CD14-positive monocyte (primary cell): ENCODE data around the gene APBA2. TPM values are rescaled to one million over a fixed set of nuclear protein-coding genes. Genes with fewer than 3 reads are reported as not detected.

Experiments used
- DNase-seq, 3 donors: peaks; one replicate each; pipeline ENCODE4 v3.0.0-alpha.2; 2011 to 2022
- H2AFZ ChIP-seq: 2 replicates; pipeline ENCODE4 v1.6.0; 2012; ENCODE audit warnings: mild to moderate bottlenecking, low read depth, low read length, inconsistent platforms; ENCODE audit not compliant: insufficient read depth, poor library complexity, severe bottlenecking
- H3K27ac ChIP-seq, 2 donors: 1 replicate in 1 of 2; 2 replicates in 1 of 2; pipeline ENCODE4 v1.5.1; 2012 to 2013; ENCODE audit warnings: low read length in 2 of 2, control low read depth in 1 of 2, inconsistent platforms in 1 of 2, low read depth in 1 of 2, mild to moderate bottlenecking in 1 of 2
- H3K27me3 ChIP-seq, 2 donors: one replicate each; pipeline versions ENCODE4 v1.6.0 to v1.6.1; 2011 to 2013; ENCODE audit warnings: low read length in 2 of 2; ENCODE audit not compliant: control insufficient read depth in 2 of 2, insufficient read depth in 2 of 2
- H3K36me3 ChIP-seq, 2 donors: replicated peaks in 1 of 2; 1 replicate in 1 of 2; 2 replicates in 1 of 2; pipeline versions ENCODE4 v1.5.1 to v1.6.1; 2012 to 2013; ENCODE audit warnings: low read length in 2 of 2, control low read depth in 1 of 2, inconsistent platforms in 1 of 2, mild to moderate bottlenecking in 1 of 2; ENCODE audit not compliant: insufficient read depth in 2 of 2, control insufficient read depth in 1 of 2
- H3K4me1 ChIP-seq, 2 donors: 1 replicate in 1 of 2; 2 replicates in 1 of 2; pipeline versions ENCODE4 v1.5.1 to v1.6.1; 2012 to 2013; ENCODE audit warnings: low read length in 2 of 2, control low read depth in 1 of 2, inconsistent platforms in 1 of 2, mild to moderate bottlenecking in 1 of 2, moderate library complexity in 1 of 2; ENCODE audit not compliant: insufficient read depth in 2 of 2, control insufficient read depth in 1 of 2
- H3K4me2 ChIP-seq: replicated peaks from 2 replicates; pipeline ENCODE3; 2012; ENCODE audit warnings: low read length, moderate library complexity, mild to moderate bottlenecking; ENCODE audit not compliant: poor library complexity, severe bottlenecking; ENCODE audit errors: extremely low read depth
- H3K4me3 ChIP-seq, 3 experiments: fragments of 200-600 bp in 1 of 3; sonication (generic) in 1 of 3; replicated peaks in 1 of 3; 1 replicate in 2 of 3; 2 replicates in 1 of 3; pipeline ENCODE4 v1.5.1; 2011 to 2013; ENCODE audit warnings: low read length in 3 of 3, mild to moderate bottlenecking in 3 of 3, control low read depth in 2 of 3, low read depth in 2 of 3, inconsistent platforms in 1 of 3, moderate library complexity in 1 of 3
- H3K79me2 ChIP-seq: 2 replicates; pipeline ENCODE4 v1.6.0; 2012; ENCODE audit warnings: mild to moderate bottlenecking, control low read depth, inconsistent platforms, low read length, moderate library complexity; ENCODE audit not compliant: insufficient read depth
- H3K9ac ChIP-seq: 2 replicates; pipeline ENCODE4 v1.6.0; 2017; ENCODE audit warnings: low read length, mild to moderate bottlenecking; ENCODE audit not compliant: insufficient read depth, poor library complexity, severe bottlenecking
- H3K9me3 ChIP-seq, 2 donors: replicated peaks in 1 of 2; 1 replicate in 1 of 2; 2 replicates in 1 of 2; pipeline versions ENCODE4 v1.5.1 to v1.6.1; 2012 to 2013; ENCODE audit warnings: low read length in 2 of 2, control low read depth in 1 of 2; ENCODE audit not compliant: control insufficient read depth in 1 of 2, insufficient read depth in 1 of 2
- H4K20me1 ChIP-seq: 2 replicates; pipeline ENCODE4 v1.6.0; 2012; ENCODE audit warnings: mild to moderate bottlenecking, low read length, control low read depth, moderate library complexity; ENCODE audit not compliant: insufficient read depth
- H3K27ac Mint-ChIP-seq, 7 donors: one replicate each; pipeline ENCODE4 v1.8.0; 2020; ENCODE audit warnings: mild to moderate bottlenecking in 7 of 7, mixed read lengths in 7 of 7, moderate library complexity in 6 of 7, inconsistent platforms in 2 of 7
- H3K27me3 Mint-ChIP-seq, 3 donors: one replicate each; pipeline ENCODE4 v1.8.0; 2021 to 2022; ENCODE audit warnings: low read depth in 3 of 3, mild to moderate bottlenecking in 3 of 3, mixed read lengths in 3 of 3, moderate library complexity in 3 of 3, inconsistent platforms in 1 of 3
- H3K36me3 Mint-ChIP-seq, 2 donors: one replicate each; pipeline ENCODE4 v1.8.0; 2020; ENCODE audit warnings: mixed read lengths in 2 of 2, inconsistent platforms in 1 of 2, mild to moderate bottlenecking in 1 of 2
- H3K4me1 Mint-ChIP-seq: one replicate; pipeline ENCODE4 v1.8.0; 2020; ENCODE audit warnings: mild to moderate bottlenecking, mixed read lengths
- H3K4me3 Mint-ChIP-seq, 2 donors: one replicate each; pipeline ENCODE4 v1.8.0; 2020; ENCODE audit warnings: mild to moderate bottlenecking in 2 of 2, mixed read lengths in 2 of 2, moderate library complexity in 1 of 2
- H3K9me3 Mint-ChIP-seq, 7 donors: one replicate each; pipeline ENCODE4 v1.8.0; 2020 to 2022; ENCODE audit warnings: mixed read lengths in 7 of 7, mild to moderate bottlenecking in 6 of 7, moderate library complexity in 6 of 7, inconsistent platforms in 2 of 7
- CTCF ChIP-seq: fragments of 200-600 bp; IDR thresholded peaks from one replicate; pipeline ENCODE4 v1.8.0; 2022; ENCODE audit warnings: antibody characterized with exemption, mild to moderate bottlenecking
- WGBS: methylation state at CpG from one replicate; pipeline ENCODE4 v1.1.5; 2013; ENCODE audit warnings: missing lambda C conversion rate; ENCODE audit not compliant: insufficient coverage; 5-methylcytosine and 5-hydroxymethylcytosine counted together
- intact Hi-C, 2 donors: fragments of 100-400 bp; cut with micrococcal nuclease; formaldehyde crosslinking; loops; one replicate each; pipeline versions ENCODE4 v1.15.0 to v1.15.1; 2023
- polyA plus RNA-seq, 3 donors: library from polyadenylated mRNA; depleted of rRNA in 1 of 3; unstranded in 2 of 3; stranded (reverse) in 1 of 3; fragments of 300-500 nt in 2 of 3; fragments of >200 nt in 1 of 3; fragmentation: Illumina TruSeq in 2 of 3; gene quantifications; 1 replicate in 2 of 3; 2 replicates in 1 of 3; pipeline ENCODE4 v1.2.3, GENCODE V29; 2012 to 2021

The APBA2 gene
- polyA plus RNA-seq, 3 donors, result 0.30 TPM; not detected in 2

- H3K79me2 ChIP-seq, result no peaks in the 10 kb centered on the region
- H3K4me3 ChIP-seq, result no peak overlapping the region
- no peak overlapping the region for H3K9ac ChIP-seq
- Mint-ChIP-seq H3K9me3 (peaks cover 0 to 19% (median 6%) of the 10 kb centered on the region in 7 donors), H3K4me1 (peaks cover 2% of the 10 kb centered on the region), H3K27ac (no peak overlapping the region), H3K4me3 (no peak overlapping the region), H3K36me3 (no peaks in the 10 kb centered on the region), H3K27me3 (peaks cover 20 to 41% (median 30%) of the 10 kb centered on the region in 3 donors)
- peaks cover 0 to 6% of the 10 kb centered on the region in 2 donors for H3K9me3 ChIP-seq
- TF ChIP-seq CTCF, result no peak
- H3K27me3 ChIP-seq, result peaks cover 0 to 23% of the 10 kb centered on the region in 2 donors
- H3K4me2 ChIP-seq, result no peak overlapping the region
- H3K36me3 ChIP-seq, result no peaks in the 10 kb centered on the region
- H2AFZ ChIP-seq, result no peak overlapping the region
- no peak overlapping the region for H3K27ac ChIP-seq
- 83% methylated on average over 10 of the region's 11 CpGs for WGBS
- intact Hi-C loops, result no loop called here
- H3K4me1 ChIP-seq, result no peaks in the 10 kb centered on the region
- no peaks in the 10 kb centered on the region for H4K20me1 ChIP-seq
- DNase-seq, result no peak
These were observed 57.9 kb downstream of the APBA2 start for GRCh38 chr15:28943611-28944230.

- peaks cover 0 to 6% of the 10 kb centered on the region in 2 donors for H3K9me3 ChIP-seq
- TF ChIP-seq CTCF, result no peak
- peaks cover 2% of the 10 kb centered on the region for H3K4me1 Mint-ChIP-seq
- H3K27me3 Mint-ChIP-seq, result peaks cover 23 to 41% (median 35%) of the 10 kb centered on the region in 3 donors
- DNase-seq, result no peak
- no peak overlapping the region for H3K4me3 Mint-ChIP-seq
- no peaks in the 10 kb centered on the region for H3K36me3 ChIP-seq
- H3K4me1 ChIP-seq, result no peaks in the 10 kb centered on the region
- H4K20me1 ChIP-seq, result no peaks in the 10 kb centered on the region
- no peaks in the 10 kb centered on the region for H3K79me2 ChIP-seq
- no peak overlapping the region for H2AFZ ChIP-seq
- H3K9me3 Mint-ChIP-seq, result peaks cover 2 to 19% (median 6%) of the 10 kb centered on the region in 7 donors
- H3K27ac ChIP-seq, result no peak overlapping the region
- H3K9ac ChIP-seq, result no peak overlapping the region
- H3K27me3 ChIP-seq, result peaks cover 0 to 23% of the 10 kb centered on the region in 2 donors
- WGBS, result 92% methylated on average over 16 of the region's 16 CpGs
- H3K4me2 ChIP-seq, result no peak overlapping the region
- intact Hi-C loops, result no loop called here
- H3K36me3 Mint-ChIP-seq, result no peaks in the 10 kb centered on the region
- H3K27ac Mint-ChIP-seq, result no peak overlapping the region
- H3K4me3 ChIP-seq, result no peak overlapping the region
These were observed 58.5 kb downstream of the APBA2 start for GRCh38 chr15:28944286-28944685.
